ENCODE measurements around the gene PADI3. TPM values are rescaled to one million over a fixed set of nuclear protein-coding genes. Genes with fewer than 3 reads are reported as not detected.

The PADI3 gene
- total RNA-seq, 2 donors from 2014 or later = not detected

- DNase-seq (no peak), ATAC-seq (replicated peaks in 1 of 2) (no peak)
- Mint-ChIP-seq H3K9me3 (no peaks in the 10 kb centered on the region), H3K27me3 (ENCODE audit: low read depth) (no peaks in the 10 kb centered on the region), H3K27ac (no peak overlapping the region), H3K4me1 (ENCODE audit: low read depth) (no peaks in the 10 kb centered on the region), H3K36me3 (ENCODE audit: insufficient read depth in 2 of 2) (no peaks in the 10 kb centered on the region), H3K4me3 (no peak overlapping the region)
Observed at GRCh38 chr1:17329610-17330009, 80.7 kb downstream of the PADI3 start.

GRCh38 chr1:17330856-17331255, 82.0 kb downstream of the PADI3 start:
- no peak for DNase-seq
- Mint-ChIP-seq H3K27ac (no peak overlapping the region), H3K4me3 (no peak overlapping the region), H3K9me3 (no peaks in the 10 kb centered on the region), H3K27me3 (ENCODE audit: low read depth) (no peaks in the 10 kb centered on the region), H3K4me1 (ENCODE audit: low read depth) (peaks cover under 1% of the 10 kb centered on the region), H3K36me3 (ENCODE audit: insufficient read depth in 2 of 2) (no peaks in the 10 kb centered on the region)
- no peak for ATAC-seq (replicated peaks in 1 of 2)

- H3K9me3 Mint-ChIP-seq = no peaks in the 10 kb centered on the region
- no peaks in the 10 kb centered on the region for H3K36me3 Mint-ChIP-seq (ENCODE audit: insufficient read depth in 2 of 2)
- no peak for DNase-seq
- ATAC-seq (replicated peaks in 1 of 2) = no peak
- no peak overlapping the region for H3K4me3 Mint-ChIP-seq
- no peak overlapping the region for H3K27ac Mint-ChIP-seq
- peaks cover 5% of the 10 kb centered on the region for H3K27me3 Mint-ChIP-seq (ENCODE audit: low read depth)
- H3K4me1 Mint-ChIP-seq (ENCODE audit: low read depth) = peaks cover 6% of the 10 kb centered on the region
Observed at GRCh38 chr1:17333081-17333480, 84.2 kb downstream of the PADI3 start.

Other genes with a start within 250 kb of the PADI3 start
- 10 to 100 TPM; 22.2 to 23.8 TPM for gene ATP13A2, start 237.2 kb upstream of the PADI3 start, total RNA-seq
- 100 to 1,000 TPM in 1 of 2 donors, 10 to 100 TPM in 1; 98.2 to 101 TPM for gene SDHB, start 195.1 kb upstream of the PADI3 start, total RNA-seq
- under 1 TPM; 0.10 to 0.14 TPM for gene PADI2, start 129.6 kb upstream of the PADI3 start, total RNA-seq
- gene PADI1, start 44.0 kb upstream of the PADI3 start, total RNA-seq = not detected
- 1 to 10 TPM in 1 of 2 donors, under 1 TPM in 1; 0.79 to 1.9 TPM for gene PADI4, start 59.1 kb downstream of the PADI3 start, total RNA-seq
- gene PADI6, start 123.1 kb downstream of the PADI3 start, total RNA-seq = not detected
- 100 to 1,000 TPM; 217 to 272 TPM for gene RCC2, start 190.6 kb downstream of the PADI3 start, total RNA-seq

Data from activated T-cell treated with anti-CD3 and anti-CD28 coated beads, Interleukin-2, amount 50 U/mL, for 72 hours (primary cell).